ENCODE measurements around the gene KCNK18.

Gene KCNK18

DNA sequence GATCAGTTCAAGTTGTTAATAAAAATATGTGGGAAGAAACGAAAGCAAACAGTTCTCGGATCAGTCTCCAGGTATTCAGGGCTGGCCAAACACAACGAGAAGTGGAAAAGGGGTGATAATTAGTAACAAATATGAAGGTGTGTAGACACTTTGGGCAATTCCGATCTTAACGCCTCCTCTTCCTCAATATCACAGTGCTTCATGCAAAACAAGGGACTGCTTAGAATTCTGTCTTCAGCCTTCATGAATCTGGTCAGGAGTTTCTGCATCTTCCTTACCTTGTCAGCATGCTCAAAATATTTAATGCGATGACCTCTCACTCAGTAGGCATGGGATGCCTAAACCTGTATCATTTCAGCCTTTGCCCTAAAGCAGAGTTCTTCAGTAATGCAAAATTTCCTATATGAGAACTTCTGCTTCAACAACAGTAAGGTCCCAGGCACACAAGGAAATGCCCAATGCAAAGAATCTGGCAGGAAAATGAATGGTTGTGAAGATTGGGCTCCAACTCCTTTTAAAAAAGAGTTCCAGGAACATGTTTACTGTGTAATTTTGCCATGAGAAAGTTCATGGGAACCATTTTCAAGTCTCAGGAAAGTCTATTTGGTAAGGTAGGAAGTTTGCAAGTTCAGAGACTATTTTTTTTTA is 35.8 kb upstream of the KCNK18 start:
- Histone ChIP-seq H3K4me3 (ENCODE audit: low read depth, low read length) (no peak overlapping the region), H3K36me3 (no peaks in the 10 kb centered on the region), H3K9me3 (no peaks in the 10 kb centered on the region), H3K27me3 (peaks cover 94% of the 10 kb centered on the region), H3K4me1 (no peaks in the 10 kb centered on the region)
- TF ChIP-seq, protein P1, sequence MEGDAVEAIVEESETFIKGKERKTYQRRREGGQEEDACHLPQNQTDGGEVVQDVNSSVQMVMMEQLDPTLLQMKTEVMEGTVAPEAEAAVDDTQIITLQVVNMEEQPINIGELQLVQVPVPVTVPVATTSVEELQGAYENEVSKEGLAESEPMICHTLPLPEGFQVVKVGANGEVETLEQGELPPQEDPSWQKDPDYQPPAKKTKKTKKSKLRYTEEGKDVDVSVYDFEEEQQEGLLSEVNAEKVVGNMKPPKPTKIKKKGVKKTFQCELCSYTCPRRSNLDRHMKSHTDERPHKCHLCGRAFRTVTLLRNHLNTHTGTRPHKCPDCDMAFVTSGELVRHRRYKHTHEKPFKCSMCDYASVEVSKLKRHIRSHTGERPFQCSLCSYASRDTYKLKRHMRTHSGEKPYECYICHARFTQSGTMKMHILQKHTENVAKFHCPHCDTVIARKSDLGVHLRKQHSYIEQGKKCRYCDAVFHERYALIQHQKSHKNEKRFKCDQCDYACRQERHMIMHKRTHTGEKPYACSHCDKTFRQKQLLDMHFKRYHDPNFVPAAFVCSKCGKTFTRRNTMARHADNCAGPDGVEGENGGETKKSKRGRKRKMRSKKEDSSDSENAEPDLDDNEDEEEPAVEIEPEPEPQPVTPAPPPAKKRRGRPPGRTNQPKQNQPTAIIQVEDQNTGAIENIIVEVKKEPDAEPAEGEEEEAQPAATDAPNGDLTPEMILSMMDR (IDR thresholded peaks at IDR 0.05; ENCODE audit: low read depth, low read length): no peak
- DNase-seq: no peak

DNA sequence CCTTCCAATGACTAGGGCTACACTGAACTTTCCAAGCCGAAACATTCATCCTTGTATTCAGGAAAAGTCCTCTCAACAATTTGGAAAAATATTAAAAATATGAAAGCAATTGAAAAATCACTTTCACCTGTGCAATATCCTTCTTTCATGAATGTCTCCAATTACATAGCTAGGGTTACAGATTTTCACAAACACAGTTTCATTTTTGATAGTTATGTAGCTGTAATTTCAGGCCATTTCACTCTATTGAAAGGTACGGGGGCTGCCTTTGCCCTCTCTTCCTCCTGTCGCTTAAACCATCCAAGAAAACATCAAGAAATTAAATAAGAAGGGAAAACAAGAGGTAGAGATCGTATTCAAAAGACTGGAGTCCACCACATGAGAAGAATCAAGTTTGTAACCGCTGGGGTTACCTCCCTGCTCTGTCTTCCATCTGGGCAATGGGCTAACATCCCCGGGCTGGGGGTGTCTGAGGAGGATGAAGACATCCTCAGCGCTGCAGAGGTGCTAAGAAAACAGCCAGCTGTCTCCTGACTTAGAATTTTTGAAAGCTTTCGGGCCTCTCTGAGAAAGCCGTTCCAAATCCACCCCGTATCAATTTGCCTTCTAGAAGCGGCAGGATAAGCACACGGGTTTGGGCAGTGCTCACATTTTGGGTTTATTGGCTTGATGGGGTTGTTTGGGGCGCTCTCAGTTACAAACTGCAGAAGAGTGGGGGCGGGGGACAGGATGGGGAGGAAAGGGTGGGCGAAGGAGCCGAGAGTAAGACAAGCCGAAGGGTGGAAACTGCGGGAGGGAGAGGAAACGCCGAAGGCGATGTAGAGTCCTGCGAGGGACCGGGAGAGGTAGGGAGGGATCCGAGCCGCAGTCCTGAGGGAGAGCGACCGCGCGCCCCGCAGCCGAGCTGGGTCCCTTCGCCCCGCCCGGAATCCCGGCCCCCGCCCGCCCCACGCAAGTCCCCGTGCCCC is 34.9 kb upstream of the KCNK18 start:
- Histone ChIP-seq H3K4me3 (ENCODE audit: low read depth, low read length) (no peak overlapping the region), H3K36me3 (no peaks in the 10 kb centered on the region), H3K9me3 (no peaks in the 10 kb centered on the region), H3K27me3 (peaks cover 96% of the 10 kb centered on the region), H3K4me1 (no peaks in the 10 kb centered on the region)
- no peak for DNase-seq
- TF ChIP-seq, protein P1 (IDR thresholded peaks at IDR 0.05; ENCODE audit: low read depth, low read length): no peak

DNA sequence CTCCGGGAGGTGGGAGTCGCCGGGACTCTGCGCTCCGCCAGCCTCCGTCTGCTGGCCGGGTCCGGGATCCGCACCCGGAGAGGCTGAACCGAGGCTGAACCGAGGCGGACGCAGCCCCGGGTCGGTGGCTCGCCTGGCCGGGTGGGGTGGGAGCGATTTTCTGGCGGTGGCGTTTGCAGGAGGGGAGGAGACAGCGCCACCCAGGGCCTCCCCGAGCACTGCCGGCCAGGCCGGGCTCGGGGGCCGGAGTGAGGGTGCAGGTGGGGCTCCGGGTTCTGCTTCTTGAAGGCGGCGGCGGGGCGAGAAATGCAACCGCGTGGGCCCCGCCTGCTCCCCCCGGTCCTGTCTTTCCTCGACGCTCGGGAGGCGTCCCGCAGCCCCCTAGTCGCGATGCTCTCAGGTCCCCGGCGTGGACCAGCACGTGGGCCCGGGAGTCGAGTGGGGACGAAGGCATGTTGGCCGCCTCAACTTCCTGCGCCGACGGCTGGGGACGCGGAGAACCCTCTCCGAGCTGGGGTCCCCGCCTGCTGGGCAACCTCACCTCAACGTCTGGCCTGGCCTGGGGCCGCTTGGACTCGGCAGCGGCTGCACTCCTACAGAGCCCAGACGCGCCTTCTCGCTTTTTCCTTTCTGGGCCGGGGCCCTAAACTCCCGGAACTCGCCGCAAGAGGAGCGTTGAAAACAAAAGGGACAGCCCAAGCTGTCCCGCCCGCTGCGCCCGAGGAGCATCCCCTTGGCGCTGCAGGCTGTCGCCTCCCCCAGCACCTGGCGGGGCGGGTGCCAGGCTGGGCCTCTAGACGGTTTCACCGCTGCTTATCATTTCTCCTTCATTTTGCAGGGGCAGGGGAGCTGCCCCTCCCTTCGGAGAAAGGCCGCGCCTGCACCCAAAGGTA is 34.0 kb upstream of the KCNK18 start:
- no peak for DNase-seq
- no peak overlapping the region for H3K4me3 ChIP-seq (ENCODE audit: low read depth, low read length)
- TF ChIP-seq, protein P1 (IDR thresholded peaks at IDR 0.05; ENCODE audit: low read depth, low read length): no peak
- peaks cover 100% of the 10 kb centered on the region for H3K27me3 ChIP-seq
- H3K36me3 ChIP-seq: no peaks in the 10 kb centered on the region
- no peaks in the 10 kb centered on the region; the same call in 1 of the 2 replicates for H3K4me1 ChIP-seq
- no peaks in the 10 kb centered on the region for H3K9me3 ChIP-seq

DNA sequence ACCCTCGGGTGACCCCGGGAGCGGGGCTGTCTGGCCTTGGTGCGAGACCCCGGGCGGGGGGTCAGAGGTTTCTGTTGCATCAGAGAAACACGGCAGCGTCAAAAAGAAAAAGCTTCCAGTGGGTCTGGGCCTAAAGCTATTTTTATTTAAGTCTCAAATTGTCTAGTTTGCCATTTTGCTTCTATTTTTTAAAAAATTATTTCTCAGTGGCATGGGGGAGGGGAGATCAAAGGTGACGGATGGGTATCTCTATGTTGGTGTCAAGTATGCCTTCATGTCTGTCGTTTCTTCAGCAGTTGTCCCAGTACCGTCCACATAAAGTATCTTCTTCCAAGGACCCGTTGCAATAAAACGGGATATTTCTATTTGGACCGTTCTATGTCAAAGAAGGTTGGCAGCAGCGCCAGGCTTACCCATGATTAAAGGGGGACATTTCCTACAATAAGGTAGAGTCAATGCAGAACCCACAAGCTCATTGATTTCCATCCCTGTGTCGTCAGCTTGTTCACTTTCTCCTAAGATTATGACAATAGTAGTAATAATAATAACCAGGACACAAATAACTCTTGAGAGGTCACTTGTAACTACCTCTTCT is 33.2 kb upstream of the KCNK18 start:
- H3K4me3 ChIP-seq (ENCODE audit: low read depth, low read length): no peak overlapping the region
- no peaks in the 10 kb centered on the region for H3K9me3 ChIP-seq
- no peaks in the 10 kb centered on the region; the same call in 1 of the 2 replicates for H3K4me1 ChIP-seq
- H3K36me3 ChIP-seq: no peaks in the 10 kb centered on the region
- DNase-seq: no peak
- H3K27me3 ChIP-seq: peaks cover 98% of the 10 kb centered on the region
- TF ChIP-seq, protein P1 (IDR thresholded peaks at IDR 0.05; ENCODE audit: low read depth, low read length): no peak

DNA sequence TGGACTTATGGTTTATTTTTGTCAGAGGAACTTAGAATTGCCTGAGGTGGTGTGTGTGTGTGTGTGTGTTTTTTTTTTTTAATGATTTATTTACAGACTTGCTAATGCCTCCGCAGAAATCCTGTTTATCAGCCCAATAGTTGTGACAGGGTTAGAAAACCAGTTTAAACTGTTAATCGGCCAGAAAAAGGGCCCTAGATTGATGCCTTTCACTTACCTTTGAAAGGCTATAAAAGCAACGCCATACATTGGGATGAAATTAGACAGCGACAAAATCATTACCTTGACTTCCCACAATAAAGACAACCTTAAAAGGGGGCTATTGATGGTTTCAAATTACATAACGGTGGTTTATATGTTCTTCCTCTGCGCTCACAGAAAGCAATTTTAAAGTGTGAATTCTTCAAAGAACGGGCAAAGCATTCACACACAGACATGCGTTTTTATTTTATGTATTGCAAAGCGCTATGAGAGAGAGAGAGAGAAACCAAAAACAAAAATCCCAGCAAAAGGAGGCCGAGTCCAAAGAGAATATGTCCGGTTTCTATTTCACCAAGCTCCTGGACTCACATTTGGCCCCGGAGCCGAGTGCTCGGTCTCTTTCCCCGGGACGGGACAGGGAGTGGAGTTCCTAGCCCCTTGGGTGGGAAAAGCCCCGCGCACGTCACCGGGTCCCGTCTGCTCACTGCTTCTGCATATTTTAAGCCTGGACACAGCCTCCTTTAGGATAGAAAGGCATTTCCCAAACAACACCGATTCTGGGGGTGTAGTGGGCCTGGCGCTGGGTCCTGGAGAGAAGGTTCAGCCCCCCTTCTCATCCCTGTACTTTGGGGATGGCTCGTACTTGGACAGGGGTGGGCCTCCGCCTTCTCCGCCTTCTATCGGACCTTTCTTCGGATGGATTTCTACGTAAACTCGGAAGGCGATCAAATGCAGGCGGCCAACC is 32.4 kb upstream of the KCNK18 start:
- TF ChIP-seq, protein P1 (IDR thresholded peaks at IDR 0.05; ENCODE audit: low read depth, low read length): no peak
- no peaks in the 10 kb centered on the region for H3K9me3 ChIP-seq
- no peaks in the 10 kb centered on the region for H3K36me3 ChIP-seq
- H3K4me3 ChIP-seq (ENCODE audit: low read depth, low read length): no peak overlapping the region
- no peaks in the 10 kb centered on the region; the same call in 1 of the 2 replicates for H3K4me1 ChIP-seq
- H3K27me3 ChIP-seq: peaks cover 98% of the 10 kb centered on the region
- no peak for DNase-seq

All from BE2C (cell line).